SIG-M5 (cell line): Measurements from ENCODE around the gene STARD8.

ENCODE experiments used
- DNase-seq: peaks from one replicate; lab custom pipeline; 2025; lab: John Stamatoyannopoulos, UW

STARD8 gene

GRCh38 chrX:68693481-68694434 is 46.3 kb downstream of the STARD8 start:
- DNase-seq, result no peak

GRCh38 chrX:68694435-68695205 is 47.2 kb downstream of the STARD8 start:
- DNase-seq, result no peak

GRCh38 chrX:68695206-68695845 is 47.9 kb downstream of the STARD8 start:
- DNase-seq, result no peak

- DNase-seq, result no peak
Observed at GRCh38 chrX:68696267-68696990, 49.0 kb downstream of the STARD8 start.

GRCh38 chrX:68697036-68697435 is 49.6 kb downstream of the STARD8 start:
- no peak for DNase-seq

GRCh38 chrX:68697465-68698125 is 50.1 kb downstream of the STARD8 start:
- DNase-seq, result no peak

- no peak for DNase-seq
Observed at GRCh38 chrX:68698942-68699341, 51.5 kb downstream of the STARD8 start.

GRCh38 chrX:68699960-68700746 is 52.7 kb downstream of the STARD8 start:
- no peak for DNase-seq

- no peak for DNase-seq
Observed at GRCh38 chrX:68703369-68703768, 55.9 kb downstream of the STARD8 start.

GRCh38 chrX:68703846-68704245 is 56.4 kb downstream of the STARD8 start:
- DNase-seq, result no peak

- no peak for DNase-seq
Observed at GRCh38 chrX:68705986-68706385, 58.5 kb downstream of the STARD8 start.

GRCh38 chrX:68708503-68709290 is 61.2 kb downstream of the STARD8 start:
- DNase-seq, result no peak

- DNase-seq, result no peak
Observed at GRCh38 chrX:68710870-68711576, 63.6 kb downstream of the STARD8 start.

GRCh38 chrX:68711845-68712244 is 64.4 kb downstream of the STARD8 start:
- DNase-seq, result no peak

- DNase-seq, result no peak
Observed at GRCh38 chrX:68714856-68715255, 67.4 kb downstream of the STARD8 start.

- DNase-seq, result no peak
Observed at GRCh38 chrX:68717196-68717595, 69.7 kb downstream of the STARD8 start.

GRCh38 chrX:68717663-68718442 is 70.4 kb downstream of the STARD8 start:
- DNase-seq, result no peak

- DNase-seq, result no peak
Observed at GRCh38 chrX:68718443-68718820, 71.0 kb downstream of the STARD8 start.
